GM19372 (cell line): ENCODE measurements around the gene GTF2A2.
"Not testable (repeated sequence)": the region's sequence is repeated elsewhere in the genome, so short reads cannot be mapped to it uniquely, and the experiment has no call there.

Experiments
- ATAC-seq: cut with Tn5 transposase; IDR thresholded peaks from one replicate; pipeline ENCODE4 v1.9.1; 2021; ENCODE audit warnings: mild to moderate bottlenecking, low read depth, moderate library complexity; ENCODE audit not compliant: unreplicated experiment

GTF2A2 gene, protein sequence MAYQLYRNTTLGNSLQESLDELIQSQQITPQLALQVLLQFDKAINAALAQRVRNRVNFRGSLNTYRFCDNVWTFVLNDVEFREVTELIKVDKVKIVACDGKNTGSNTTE

DNA sequence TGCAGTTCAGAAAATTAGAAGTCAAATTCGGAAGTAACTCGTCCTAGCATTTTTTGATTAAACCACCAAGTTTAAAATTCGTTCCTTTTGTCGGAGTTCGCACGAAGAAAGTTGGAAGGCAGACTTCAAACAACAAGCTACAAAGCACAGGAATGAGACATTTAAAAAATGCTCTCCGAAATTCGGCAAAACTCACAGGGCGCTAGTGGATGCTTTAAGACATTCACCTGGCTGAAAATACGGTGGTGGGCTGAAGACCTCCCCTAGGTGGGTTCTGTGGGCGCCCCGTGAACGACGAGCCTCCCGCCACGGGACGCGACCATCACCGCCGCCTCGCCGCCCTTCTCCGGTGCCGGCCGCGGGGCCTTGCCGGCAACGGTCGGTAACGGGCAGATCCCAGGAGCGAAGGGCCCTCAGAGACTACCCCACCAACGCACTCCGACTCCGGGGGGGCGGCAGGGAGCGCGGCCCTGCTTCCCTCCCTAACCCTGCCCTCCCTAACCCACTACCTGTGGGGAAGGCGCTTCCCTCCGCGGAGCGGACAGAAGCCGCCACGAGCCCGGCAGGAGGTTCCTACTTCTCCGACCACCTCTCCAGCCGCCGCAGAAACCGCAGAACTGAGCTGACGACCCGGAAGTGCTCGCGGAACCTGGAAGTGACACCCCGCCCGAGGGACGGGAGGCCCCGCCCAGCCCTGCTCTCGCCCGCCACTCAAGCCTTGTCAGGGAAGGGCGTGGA, at the start of gene GTF2A2:
TSS of gene GTF2A2 (minus strand) at position 619 of the 738 bp plus-strand sequence. CDS start 5,238 bp downstream, outside the sequence.
- peak; percentile 99 for ATAC-seq

DNA sequence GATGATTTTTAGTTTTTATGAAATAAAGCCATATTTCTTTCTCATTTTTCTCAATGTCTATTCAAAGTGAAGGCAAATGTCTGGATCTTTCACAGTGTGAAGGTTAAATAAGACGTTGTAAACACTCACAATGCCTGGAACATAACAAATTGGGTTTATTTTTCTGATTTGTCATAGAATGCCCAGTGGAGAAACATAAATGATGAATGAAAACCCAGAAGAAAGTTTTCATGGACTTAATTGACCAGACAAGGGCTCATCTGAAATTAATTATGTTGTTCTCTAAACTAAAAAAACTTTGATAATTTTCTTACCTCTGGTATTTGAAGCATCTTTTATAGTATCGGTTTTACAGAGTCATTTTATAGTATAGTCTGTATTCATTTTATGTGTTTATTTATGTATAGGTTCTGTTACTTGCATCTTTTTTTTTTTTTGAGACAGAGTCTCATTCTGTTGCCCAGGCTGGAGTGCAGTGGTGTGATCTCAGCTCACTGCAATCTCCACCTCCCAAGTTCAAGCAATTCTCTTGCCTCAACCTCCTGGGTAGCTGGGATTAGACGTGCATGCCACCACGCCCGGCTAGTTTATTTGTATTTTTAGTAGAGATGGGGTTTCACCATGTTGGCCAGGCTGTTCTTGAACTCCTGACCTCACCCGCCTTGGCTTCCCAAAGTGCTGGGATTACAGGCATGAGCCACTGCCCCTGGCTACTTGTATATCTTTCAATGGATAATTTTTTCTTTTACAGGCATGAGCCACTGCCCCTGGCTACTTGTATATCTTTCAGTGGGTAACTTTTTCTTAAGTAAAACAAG, 46.9 kb upstream of the GTF2A2 start:
- no peak for ATAC-seq

DNA sequence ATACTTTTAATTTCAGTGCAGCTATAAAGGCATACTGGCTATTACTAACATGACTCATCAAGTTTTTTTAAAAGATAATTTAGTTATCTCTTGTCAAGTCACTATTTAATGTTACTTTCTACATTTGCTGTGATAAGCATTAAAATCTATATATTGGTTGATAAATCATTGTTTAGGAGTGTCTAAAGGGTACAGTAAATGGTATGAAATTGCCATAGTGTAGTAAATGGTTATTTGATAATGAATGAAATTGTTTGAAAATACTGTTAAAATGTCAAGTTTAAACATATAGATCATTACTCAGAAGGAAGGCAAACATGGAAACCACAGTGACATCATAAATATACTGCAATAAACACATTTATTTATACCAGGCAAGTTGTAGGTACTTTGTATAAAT, 45.0 kb upstream of the GTF2A2 start:
- no peak for ATAC-seq

DNA sequence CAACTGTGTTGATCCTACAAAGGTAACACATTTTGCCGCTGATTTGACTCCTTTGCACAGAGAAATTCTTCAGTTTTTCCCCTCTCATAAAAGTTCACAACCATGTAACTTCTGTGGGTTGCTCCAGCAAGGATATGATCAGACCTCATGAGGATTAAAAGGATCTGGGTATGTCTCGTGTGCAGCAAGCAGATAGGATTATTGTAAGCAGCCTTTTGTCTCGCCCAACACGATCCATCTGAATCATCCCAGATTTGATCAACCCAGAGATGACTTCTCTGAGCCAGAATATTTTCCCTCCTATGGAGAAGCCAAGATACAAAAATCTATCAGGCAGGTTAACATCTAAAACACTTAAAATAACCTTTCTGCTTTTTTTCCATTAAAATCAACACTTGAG, 44.6 kb upstream of the GTF2A2 start:
- no peak for ATAC-seq

DNA sequence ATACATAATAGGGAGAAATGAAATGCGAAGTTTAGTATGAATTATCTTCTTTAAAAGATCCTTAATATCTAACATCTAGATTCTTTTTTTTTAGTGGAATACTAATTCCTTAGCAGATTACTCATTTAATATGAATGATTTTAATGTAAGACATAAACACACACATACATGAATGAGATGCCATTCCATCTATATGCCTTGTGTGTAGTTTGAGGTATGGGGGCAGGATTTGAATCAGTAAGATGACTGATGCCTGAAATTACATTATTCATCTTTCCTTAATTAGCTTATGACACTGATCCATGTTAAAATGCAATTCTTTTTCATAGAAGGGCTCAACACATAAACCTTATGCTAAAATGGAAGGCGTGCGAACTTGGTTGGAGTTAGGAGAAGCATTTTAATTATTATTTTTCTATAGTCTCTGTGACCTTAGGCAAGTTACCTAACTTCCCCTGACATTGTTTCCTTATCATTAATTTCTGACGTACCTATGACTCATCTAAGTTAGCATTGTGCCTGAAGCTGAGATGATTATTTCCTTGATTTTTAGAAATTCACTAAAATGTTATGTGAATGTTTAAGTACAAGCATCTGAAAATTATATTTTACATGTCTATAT, 42.6 kb upstream of the GTF2A2 start:
- no peak for ATAC-seq

DNA sequence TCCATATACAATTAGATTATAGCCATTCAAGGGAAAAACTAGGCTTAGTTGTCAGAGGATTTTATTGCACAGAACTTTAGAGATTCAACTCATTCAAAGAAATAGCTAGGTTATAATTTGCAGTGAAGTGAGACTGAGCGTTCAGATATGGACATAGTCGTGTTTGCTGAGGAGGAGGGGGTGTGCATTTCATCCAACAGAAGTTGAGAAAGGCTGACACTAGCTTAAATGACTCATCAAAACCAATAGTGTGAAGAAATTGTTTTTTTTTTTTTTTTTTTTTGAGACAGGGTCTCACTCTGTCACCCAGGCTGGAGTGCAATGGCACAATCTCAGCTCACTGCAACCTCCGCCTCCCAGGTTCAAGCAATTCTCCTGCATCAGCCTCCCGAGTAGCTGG, 40.8 kb upstream of the GTF2A2 start:
- not testable (repeated sequence) for ATAC-seq

DNA sequence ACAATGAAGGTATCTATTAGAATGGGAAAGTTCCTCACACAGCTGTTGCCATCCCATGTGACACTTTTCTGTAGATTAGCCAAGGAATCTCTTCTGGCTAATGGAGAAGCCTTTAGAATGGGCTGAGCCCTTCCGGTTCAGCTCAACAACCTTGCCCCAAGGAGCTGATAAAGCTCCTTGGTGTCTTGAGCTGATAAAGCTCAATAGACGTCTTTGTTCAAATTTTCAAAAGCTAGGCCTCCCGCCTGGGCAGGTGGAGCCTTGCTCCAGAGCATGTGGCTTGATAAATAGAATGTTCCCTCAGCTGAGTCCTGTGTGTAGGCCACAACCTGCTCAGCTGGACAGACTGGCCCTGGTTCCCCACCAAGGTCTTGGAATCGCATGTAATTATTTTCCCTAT, 39.0 kb upstream of the GTF2A2 start:
- ATAC-seq: no peak

DNA sequence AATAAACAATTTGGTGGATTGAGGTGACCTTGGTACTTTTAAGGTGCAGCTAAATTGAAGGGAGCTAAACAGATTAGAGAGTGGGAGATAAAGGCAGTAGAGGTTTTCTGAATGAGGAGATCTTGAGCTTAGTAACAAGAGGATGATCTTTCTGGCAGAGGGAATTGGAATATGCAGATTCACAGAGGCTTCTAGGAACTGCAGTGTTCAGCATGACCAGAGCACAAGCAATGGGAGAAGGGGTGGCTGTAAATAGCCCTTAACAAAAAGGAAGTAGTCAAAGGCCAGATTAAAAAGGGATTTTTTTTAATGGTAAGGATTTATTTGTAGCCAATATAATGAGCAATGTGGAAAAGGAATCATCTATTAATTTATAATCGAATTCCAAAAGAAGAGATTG, 37.5 kb upstream of the GTF2A2 start:
- ATAC-seq: no peak

DNA sequence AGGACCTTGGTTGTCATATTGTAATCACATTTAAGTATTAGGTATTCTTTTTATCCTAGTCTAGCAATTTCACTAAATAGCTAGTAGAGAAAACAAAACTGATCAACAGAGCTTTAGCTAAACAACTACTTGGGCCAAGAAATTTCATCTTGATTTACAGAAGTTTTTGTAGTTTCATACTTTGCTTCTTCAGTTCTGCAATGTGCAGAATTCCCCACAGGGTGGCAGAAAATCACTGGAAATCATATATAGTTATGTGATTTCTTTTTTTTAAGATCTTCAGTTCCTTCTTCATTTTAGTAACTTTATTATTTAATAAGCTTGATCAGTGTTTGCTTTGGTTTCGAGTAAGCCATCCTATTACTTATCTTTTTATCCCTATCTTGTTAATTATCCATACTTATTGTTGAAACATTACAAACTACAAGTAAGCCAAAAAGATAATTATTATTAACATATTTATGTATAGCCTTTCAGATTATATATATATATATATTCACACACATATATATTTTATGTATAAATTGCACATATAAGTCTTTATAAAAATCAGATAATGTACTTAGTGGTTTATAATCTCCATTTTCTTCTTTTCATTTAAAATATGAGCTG, 34.0 kb upstream of the GTF2A2 start:
- ATAC-seq: no peak

DNA sequence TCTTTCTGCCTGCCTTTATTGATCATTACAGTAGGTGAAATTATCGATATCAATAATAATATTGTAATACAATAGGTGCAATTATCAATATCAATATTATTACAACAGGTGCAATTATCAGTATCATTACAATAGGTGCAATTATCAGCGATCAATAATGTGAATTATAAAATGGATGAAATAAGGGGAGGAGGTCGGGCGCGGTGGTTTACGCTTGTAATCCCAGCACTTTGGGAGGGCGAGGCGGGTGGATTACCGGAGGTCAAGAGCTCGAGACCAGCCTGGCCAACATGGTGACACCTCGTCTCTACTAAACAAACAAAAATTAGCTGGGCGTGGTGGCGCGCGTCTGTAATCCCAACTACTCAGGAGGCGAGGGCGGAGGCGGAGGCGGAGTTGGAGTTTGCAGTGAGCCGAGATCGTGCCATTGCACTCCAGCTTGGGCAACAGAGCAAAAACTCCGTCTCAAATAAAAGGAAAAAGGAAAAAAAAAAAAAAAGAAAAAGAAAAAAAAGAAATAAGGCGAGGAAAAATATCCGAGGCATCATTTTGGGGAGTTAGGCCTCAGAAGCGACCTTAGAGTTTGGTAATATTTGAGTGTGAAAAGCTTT, 32.4 kb upstream of the GTF2A2 start:
- ATAC-seq: no peak

DNA sequence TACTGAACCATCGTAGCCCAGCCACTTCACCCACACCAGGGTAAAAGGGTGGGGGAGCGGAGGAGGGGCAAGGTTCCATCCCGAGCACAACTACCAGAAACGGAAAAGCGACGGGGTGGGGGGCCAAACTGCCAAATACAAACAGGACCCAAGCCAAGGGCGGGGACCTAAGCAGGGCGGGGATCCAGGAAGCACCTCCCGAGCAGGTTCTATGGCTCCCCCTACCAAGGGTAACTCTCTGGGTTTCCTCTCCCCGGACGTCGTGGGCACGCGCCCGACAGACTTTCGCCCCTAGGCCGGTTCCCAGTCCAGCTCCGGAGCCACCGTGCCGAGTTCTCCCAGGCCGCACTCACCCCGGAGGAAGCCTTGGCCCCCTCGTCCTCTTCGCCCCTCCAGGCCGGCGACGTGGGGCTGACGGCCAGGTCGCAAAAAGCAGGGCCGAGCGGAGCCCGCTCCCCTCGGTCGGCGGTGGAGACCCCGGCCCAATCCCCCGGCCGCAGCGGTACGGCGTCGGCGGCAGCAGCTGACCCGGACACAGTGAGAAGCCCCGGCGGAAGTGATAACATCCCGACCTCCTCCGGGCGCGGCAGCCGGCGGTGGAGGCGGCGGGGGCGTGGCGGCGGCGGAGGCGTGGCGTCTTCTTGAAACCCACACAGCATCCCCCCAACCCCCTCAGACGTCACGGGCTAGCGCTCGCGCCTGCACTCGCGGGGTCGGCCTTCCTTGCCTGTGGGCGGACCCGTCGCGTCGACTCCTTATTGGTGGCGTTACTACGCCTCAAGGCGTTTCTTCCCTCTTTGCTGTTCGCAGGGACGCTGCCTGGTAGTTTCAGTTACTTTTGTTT, 31.7 kb upstream of the GTF2A2 start, which contains the start of gene BNIP2:
TSS of gene BNIP2 (minus strand) at position 539 of the 844 bp plus-strand sequence. CDS start 6,863 bp downstream, outside the sequence.
- ATAC-seq: peak; percentile 73

DNA sequence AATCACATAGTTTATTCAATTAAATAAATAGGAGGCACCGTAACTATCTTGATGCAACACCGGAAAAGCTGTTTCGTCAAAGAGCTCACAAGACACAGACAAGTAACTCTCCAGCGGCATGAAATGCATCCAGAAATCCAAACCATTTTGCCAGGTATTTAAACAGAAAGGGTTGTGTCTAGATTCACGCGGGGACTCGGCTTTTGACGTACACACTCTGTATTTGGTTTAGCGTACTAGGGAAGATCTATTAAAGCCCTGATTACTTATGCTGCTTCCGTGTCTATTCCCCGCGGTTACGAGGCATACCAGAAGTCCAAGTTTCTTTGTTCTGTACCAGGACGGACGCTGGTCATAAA, 31.1 kb upstream of the GTF2A2 start:
- peak; percentile 9 for ATAC-seq

DNA sequence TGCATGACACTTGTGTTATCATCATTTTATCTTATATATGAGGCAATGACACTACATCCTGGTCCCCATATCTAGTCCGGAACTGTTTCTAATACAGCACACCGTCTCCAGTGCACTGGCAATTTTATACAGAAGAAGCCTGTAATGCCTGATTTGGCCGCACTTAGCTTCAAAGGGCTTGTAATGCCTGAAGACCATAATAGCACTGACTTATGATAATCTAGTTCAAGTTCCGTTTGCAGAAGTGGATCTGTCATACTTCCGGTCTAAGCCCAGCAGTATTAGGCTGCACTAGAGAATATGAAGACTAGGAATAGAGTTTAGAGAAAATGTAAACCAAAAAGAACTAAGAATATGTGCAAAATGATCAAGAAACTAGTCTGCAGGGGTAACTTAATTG, 30.5 kb upstream of the GTF2A2 start:
- ATAC-seq: no peak

DNA sequence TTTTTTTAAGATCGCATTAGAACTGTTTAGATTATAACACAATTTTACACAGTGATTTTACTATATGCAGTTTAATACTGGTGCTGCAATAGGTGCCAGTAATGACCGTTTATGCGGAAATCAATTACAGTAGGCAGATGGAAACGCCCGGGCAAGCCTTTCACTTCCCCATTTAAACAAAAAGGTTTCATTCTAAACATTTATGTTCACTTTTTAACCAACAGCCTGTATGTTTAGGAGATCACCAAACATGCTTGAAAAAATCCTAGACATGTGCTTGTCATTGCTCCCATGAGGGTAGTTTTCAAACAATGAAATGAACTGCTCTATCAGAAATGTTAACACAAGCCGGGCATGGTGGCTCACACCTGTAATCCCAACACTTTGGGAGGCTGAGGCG, 29.1 kb upstream of the GTF2A2 start:
- ATAC-seq: no peak

DNA sequence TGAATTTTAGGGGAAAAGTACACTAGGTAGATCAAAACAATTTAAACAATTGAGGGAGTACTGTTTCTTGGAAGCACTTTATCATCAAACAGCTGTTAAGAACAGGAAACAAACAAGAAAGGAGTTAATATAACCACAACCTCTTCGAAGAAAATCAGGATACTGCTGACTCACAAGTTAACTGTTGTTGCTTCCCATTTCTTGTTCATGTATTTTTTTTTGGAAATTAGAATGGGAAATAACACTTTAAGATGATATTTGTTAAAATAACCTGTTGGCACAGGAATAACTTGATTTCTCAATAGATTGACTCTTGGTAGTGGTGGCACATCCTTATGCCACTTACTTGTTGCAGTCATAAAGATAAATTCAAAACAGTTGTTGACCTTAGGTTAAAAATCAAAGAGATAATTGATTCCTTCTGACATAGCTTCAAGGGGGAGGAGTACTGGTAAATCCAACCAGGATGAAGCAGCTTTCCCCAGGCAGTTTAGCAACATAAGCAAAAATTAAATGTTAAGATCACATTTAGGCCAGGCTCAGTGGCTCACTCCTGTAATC, 28.5 kb upstream of the GTF2A2 start:
- ATAC-seq: no peak

DNA sequence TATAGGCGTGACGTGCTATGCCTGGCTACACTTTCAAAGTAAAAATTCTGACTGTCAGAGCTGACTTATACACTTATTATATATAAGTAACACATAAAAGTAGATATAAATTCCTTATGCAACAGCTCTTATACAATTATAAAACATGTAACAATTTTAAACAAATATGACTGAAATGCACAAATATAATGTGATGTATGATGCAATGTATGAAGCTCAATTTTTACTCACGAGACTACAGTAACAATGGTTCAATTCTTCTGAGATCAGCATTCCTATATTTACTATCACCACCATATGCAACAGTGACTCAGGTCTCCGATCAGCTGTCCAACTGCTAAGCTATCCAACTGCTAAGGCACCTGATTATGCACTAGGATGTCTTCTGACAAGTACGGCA, 23.6 kb upstream of the GTF2A2 start:
- no peak for ATAC-seq

DNA sequence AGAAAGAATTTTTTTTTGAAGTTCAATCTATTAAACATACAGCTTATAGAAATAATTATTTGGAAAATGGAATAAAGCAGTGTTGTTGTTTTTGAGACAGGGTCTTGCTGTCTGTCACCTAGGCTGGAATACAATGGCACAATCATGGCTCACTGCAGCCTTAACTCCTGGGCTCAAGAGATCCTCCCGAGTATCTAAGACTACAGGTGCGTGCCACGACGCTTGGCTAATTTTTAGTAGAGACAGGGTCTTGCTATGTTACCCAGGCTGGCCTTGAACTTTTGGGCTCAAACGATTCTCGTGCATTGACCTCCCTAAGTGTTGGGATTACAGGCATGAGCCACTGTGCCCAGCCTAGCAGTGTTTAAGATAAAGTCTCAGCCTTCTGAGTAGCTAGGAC, 23.0 kb upstream of the GTF2A2 start:
- no peak for ATAC-seq

DNA sequence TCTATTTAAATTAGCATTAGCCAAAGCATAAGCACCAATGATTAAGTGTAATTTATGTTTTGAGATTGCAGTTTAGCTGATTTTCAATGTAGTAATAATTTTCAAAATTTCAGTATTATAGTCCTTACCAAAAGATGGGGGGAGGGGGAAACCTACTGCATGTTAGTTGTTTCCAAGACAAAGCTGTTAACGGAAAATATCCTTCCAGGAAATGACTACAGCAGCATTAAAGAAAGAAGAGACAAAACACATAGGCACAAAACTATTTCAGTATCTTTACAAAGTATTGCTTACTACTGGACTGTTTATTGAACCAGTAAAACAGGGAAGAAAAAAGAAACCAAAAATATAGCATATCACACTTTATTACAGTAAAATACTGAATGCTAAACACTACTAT, 21.3 kb upstream of the GTF2A2 start:
- ATAC-seq: no peak

DNA sequence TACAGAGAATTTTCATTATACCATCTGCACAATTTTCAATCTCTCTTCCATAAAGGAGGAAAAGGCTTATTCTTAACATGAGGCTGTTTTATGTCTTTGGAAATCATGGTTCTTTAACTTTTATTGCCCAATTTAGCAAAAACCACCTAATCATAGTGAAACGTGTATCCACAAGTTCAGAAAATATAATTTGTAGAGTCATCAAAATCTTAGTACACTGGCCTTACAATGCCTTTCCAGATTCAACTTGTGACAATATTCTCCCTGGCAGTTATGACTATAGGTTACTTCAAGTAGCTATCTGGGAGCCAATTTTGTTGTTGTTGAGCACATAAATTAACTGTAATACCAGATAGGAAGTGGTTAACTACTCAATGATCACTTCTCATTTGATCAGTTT, 20.9 kb upstream of the GTF2A2 start:
- no peak for ATAC-seq
